ENCODE measurements around the gene MINK1. TPM values are rescaled to one million over a fixed set of nuclear protein-coding genes. Genes with fewer than 3 reads are reported as not detected.
"Not testable (repeated sequence)": the region's sequence is repeated elsewhere in the genome, so short reads cannot be mapped to it uniquely, and the experiment has no call there.

Gene MINK1
- total RNA-seq, 1 donor from 2014 or later, result 47.6 TPM

- ATAC-seq (ENCODE audit: poor library complexity) (no peak), DNase-seq (no peak)
- intact Hi-C loops (cut with DNase I), result loop anchor here (5.0 to 10.0 kb wide), 2 partner anchors 42 to 46 kb away; partner anchors contain the start of gene PSMB6
Measured at GRCh38 chr17:4839221-4839620, 6.1 kb downstream of the MINK1 start.

- ATAC-seq (ENCODE audit: poor library complexity) (no peak), DNase-seq (no peak)
- intact Hi-C loops (cut with DNase I), result loop anchor here (5.0 to 10.0 kb wide), 2 partner anchors 43 to 45 kb away; partner anchors contain the start of gene PSMB6
Measured at GRCh38 chr17:4839965-4840892, 7.1 kb downstream of the MINK1 start.

GRCh38 chr17:4840893-4841242 is 7.7 kb downstream of the MINK1 start:
- ATAC-seq (ENCODE audit: poor library complexity) (no peak), DNase-seq (no peak)
- intact Hi-C loops (cut with DNase I), result no loop called here

- intact Hi-C loops (cut with DNase I), result no loop called here
- ATAC-seq (ENCODE audit: poor library complexity) (no peak), DNase-seq (no peak)
Measured at GRCh38 chr17:4842376-4842775, 9.2 kb downstream of the MINK1 start.

GRCh38 chr17:4843321-4844000 is 10.3 kb downstream of the MINK1 start:
- DNase-seq, result no peak
- ATAC-seq (ENCODE audit: poor library complexity), result no peak
- intact Hi-C loops (cut with DNase I), result no loop called here

- DNase-seq (no peak), ATAC-seq (ENCODE audit: poor library complexity) (no peak)
- intact Hi-C loops (cut with DNase I), result no loop called here
Measured at GRCh38 chr17:4845118-4845517, 12.0 kb downstream of the MINK1 start.

- intact Hi-C loops (cut with DNase I), result no loop called here
- no peak for ATAC-seq (ENCODE audit: poor library complexity)
- no peak for DNase-seq
Measured at GRCh38 chr17:4846635-4847390, 13.7 kb downstream of the MINK1 start.

GRCh38 chr17:4849011-4849536 is 15.9 kb downstream of the MINK1 start:
- no peak for DNase-seq
- no peak for ATAC-seq (ENCODE audit: poor library complexity)
- intact Hi-C loops (cut with DNase I), result no loop called here

GRCh38 chr17:4850246-4850645 is 17.1 kb downstream of the MINK1 start:
- ATAC-seq (ENCODE audit: poor library complexity) (no peak), DNase-seq (no peak)
- intact Hi-C loops (cut with DNase I), result no loop called here

- no peak for ATAC-seq (ENCODE audit: poor library complexity)
- intact Hi-C loops (cut with DNase I), result no loop called here
- DNase-seq, result no peak
Measured at GRCh38 chr17:4851084-4851483, 17.9 kb downstream of the MINK1 start.

- intact Hi-C loops (cut with DNase I), result no loop called here
- ATAC-seq (ENCODE audit: poor library complexity) (no peak), DNase-seq (no peak)
Measured at GRCh38 chr17:4852567-4853207, 19.5 kb downstream of the MINK1 start.

- intact Hi-C loops (cut with DNase I), result no loop called here
- DNase-seq (no peak), ATAC-seq (ENCODE audit: poor library complexity) (no peak)
Measured at GRCh38 chr17:4853208-4853671, 20.1 kb downstream of the MINK1 start.

GRCh38 chr17:4854111-4854681 is 21.1 kb downstream of the MINK1 start:
- no peak for ATAC-seq (ENCODE audit: poor library complexity)
- intact Hi-C loops (cut with DNase I), result no loop called here
- no peak for DNase-seq

GRCh38 chr17:4856271-4856936 is 23.3 kb downstream of the MINK1 start:
- DNase-seq, result no peak
- intact Hi-C loops (cut with DNase I), result no loop called here
- ATAC-seq (ENCODE audit: poor library complexity), result no peak

GRCh38 chr17:4856937-4857314 is 23.8 kb downstream of the MINK1 start:
- intact Hi-C loops (cut with DNase I), result no loop called here
- DNase-seq (no peak), ATAC-seq (ENCODE audit: poor library complexity) (no peak)

GRCh38 chr17:4857347-4857746 is 24.2 kb downstream of the MINK1 start:
- DNase-seq; ATAC-seq (ENCODE audit: poor library complexity); intact Hi-C loops (cut with DNase I): not testable (repeated sequence)

- ATAC-seq (ENCODE audit: poor library complexity) (peak; percentile 35), DNase-seq (no peak)
- intact Hi-C loops (cut with DNase I), result loop anchor here (2.0 kb wide), 1 partner anchor 23 kb away; no protein-coding TSS in a partner anchor
Measured at GRCh38 chr17:4858068-4858881, 25.1 kb downstream of the MINK1 start.
